ENCODE measurements around the gene ZNF778. TPM values are rescaled to one million over a fixed set of nuclear protein-coding genes. Genes with fewer than 3 reads are reported as not detected.
"Not testable (repeated sequence)": the region's sequence is repeated elsewhere in the genome, so short reads cannot be mapped to it uniquely, and the experiment has no call there.

The ZNF778 gene
- total and polyA plus RNA-seq, 3 experiments from 2014 or later = 4.1 to 13.5 (median 11.4) TPM

GRCh38 chr16:89233678-89234490, 16.4 kb downstream of the ZNF778 start:
- peak overlapping the region in 1 of 8 donors; percentile 61 for H3K27ac Mint-ChIP-seq
- H3K27me3 Mint-ChIP-seq = no peaks in the 10 kb centered on the region
- POLR2A ChIA-PET = no interaction called here
- peaks cover 9% of the 10 kb centered on the region for H3K36me3 ChIP-seq (ENCODE audit: insufficient read depth, low read length)
- peaks cover 12 to 42% (median 24%) of the 10 kb centered on the region in 3 donors for H3K36me3 Mint-ChIP-seq
- H3K9me3 ChIP-seq (ENCODE audit: low read length) = no peaks in the 10 kb centered on the region
- H3K9me3 Mint-ChIP-seq = peaks cover 0 to 4% (median 0%) of the 10 kb centered on the region in 5 donors
- CTCF ChIA-PET = no interaction called here
- no peak overlapping the region for H3K4me3 ChIP-seq (ENCODE audit: low read length)
- DNase-seq = no peak
- H3K4me1 ChIP-seq (ENCODE audit: insufficient read depth, low read length) = no peaks in the 10 kb centered on the region
- H3K4me1 Mint-ChIP-seq = no peaks in the 10 kb centered on the region
- no peak overlapping the region for H3K27ac ChIP-seq (ENCODE audit: low read depth, low read length)
- H3K4me3 Mint-ChIP-seq = no peak overlapping the region
- H3K27me3 ChIP-seq (ENCODE audit: insufficient read depth, low read length, poor library complexity, severe bottlenecking) = no peaks in the 10 kb centered on the region

GRCh38 chr16:89237733-89238132, 20.2 kb downstream of the ZNF778 start:
- Histone ChIP-seq H3K27me3 (ENCODE audit: insufficient read depth, low read length, poor library complexity, severe bottlenecking) (no peaks in the 10 kb centered on the region), H3K36me3 (ENCODE audit: insufficient read depth, low read length) (no peaks in the 10 kb centered on the region), H3K4me3 (ENCODE audit: low read length) (no peak overlapping the region), H3K27ac (ENCODE audit: low read depth, low read length) (no peak overlapping the region), H3K4me1 (ENCODE audit: insufficient read depth, low read length) (peaks cover 4% of the 10 kb centered on the region), H3K9me3 (ENCODE audit: low read length) (no peaks in the 10 kb centered on the region)
- Mint-ChIP-seq H3K27me3 (peaks cover 0 to 2% of the 10 kb centered on the region in 2 donors), H3K4me1 (peaks cover 7 to 17% (median 11%) of the 10 kb centered on the region in 3 donors), H3K27ac (no peak overlapping the region), H3K4me3 (peak overlapping the region in 1 of 7 donors; percentile 32), H3K9me3 (no peaks in the 10 kb centered on the region), H3K36me3 (peaks cover 8 to 15% (median 9%) of the 10 kb centered on the region in 3 donors)
- DNase-seq = no peak
- POLR2A ChIA-PET = no interaction called here
- CTCF ChIA-PET = no interaction called here

GRCh38 chr16:89241187-89242007, 23.9 kb downstream of the ZNF778 start:
- Histone ChIP-seq H3K4me1 (ENCODE audit: insufficient read depth, low read length) (peaks cover 4% of the 10 kb centered on the region), H3K36me3 (ENCODE audit: insufficient read depth, low read length) (no peaks in the 10 kb centered on the region), H3K9me3 (ENCODE audit: low read length) (no peaks in the 10 kb centered on the region), H3K4me3 (ENCODE audit: low read length) (peak overlapping the region; percentile 86), H3K27ac (ENCODE audit: low read depth, low read length) (peak overlapping the region; percentile 99), H3K27me3 (ENCODE audit: insufficient read depth, low read length, poor library complexity, severe bottlenecking) (no peaks in the 10 kb centered on the region)
- peaks cover 0 to 3% (median 0%) of the 10 kb centered on the region in 3 donors for H3K36me3 Mint-ChIP-seq
- CTCF ChIA-PET = interaction anchor here (0.6 to 2.4 kb wide), 5 partner anchors 24 to 779 kb away, joined by 3 to 12 read pairs (median 6); partner anchors contain the start of genes SPG7 and ZNF778
- POLR2A ChIA-PET = interaction anchor here (0.6 to 1.7 kb wide), 7 partner anchors 24 to 430 kb away, joined by 3 to 5 read pairs (median 4); partner anchors contain the start of genes APRT, CHMP1A, SPATA33 and SPG7
- no peaks in the 10 kb centered on the region for H3K9me3 Mint-ChIP-seq
- DNase-seq = peak; percentile 81 to 97 (median 92)
- H3K27me3 Mint-ChIP-seq = peaks cover 0 to 2% of the 10 kb centered on the region in 2 donors
- peak overlapping the region; percentile 90 to 99 (median 96) for H3K4me3 Mint-ChIP-seq
- peak overlapping the region; percentile 97 to 100 (median 98) for H3K27ac Mint-ChIP-seq
- peaks cover 13 to 29% (median 14%) of the 10 kb centered on the region in 3 donors for H3K4me1 Mint-ChIP-seq

GRCh38 chr16:89242795-89243200, 25.3 kb downstream of the ZNF778 start:
- CTCF ChIA-PET = no interaction called here

GRCh38 chr16:89243664-89244063, 26.2 kb downstream of the ZNF778 start:
- Mint-ChIP-seq H3K27ac (peak overlapping the region in 7 of 8 donors; percentile 27 to 92 (median 81)), H3K36me3 (peaks cover 0 to 3% (median 0%) of the 10 kb centered on the region in 3 donors), H3K27me3 (peaks cover 0 to 2% of the 10 kb centered on the region in 2 donors), H3K4me3 (peak overlapping the region in 1 of 7 donors; percentile 45), H3K4me1 (peaks cover 13 to 36% (median 14%) of the 10 kb centered on the region in 3 donors), H3K9me3 (no peaks in the 10 kb centered on the region)
- ChIA-PET CTCF (no interaction called here), POLR2A (interaction anchor here (0.5 kb wide), 1 partner anchor 15 kb away, joined by 4 read pairs; no protein-coding TSS in a partner anchor)
- DNase-seq = no peak
- no peaks in the 10 kb centered on the region for H3K27me3 ChIP-seq (ENCODE audit: insufficient read depth, low read length, poor library complexity, severe bottlenecking)
- no peaks in the 10 kb centered on the region for H3K36me3 ChIP-seq (ENCODE audit: insufficient read depth, low read length)
- peaks cover 10% of the 10 kb centered on the region for H3K4me1 ChIP-seq (ENCODE audit: insufficient read depth, low read length)
- no peak overlapping the region for H3K27ac ChIP-seq (ENCODE audit: low read depth, low read length)
- no peaks in the 10 kb centered on the region for H3K9me3 ChIP-seq (ENCODE audit: low read length)
- no peak overlapping the region for H3K4me3 ChIP-seq (ENCODE audit: low read length)

More at GRCh38 chr16:89242795-89243200, 25.3 kb downstream of the ZNF778 start:
- Mint-ChIP-seq H3K27ac (peak overlapping the region; percentile 41 to 96 (median 82)), H3K4me1 (peaks cover 13 to 33% (median 14%) of the 10 kb centered on the region in 3 donors), H3K36me3 (peaks cover 0 to 3% (median 0%) of the 10 kb centered on the region in 3 donors), H3K9me3 (no peaks in the 10 kb centered on the region), H3K4me3 (peak overlapping the region in 6 of 7 donors; percentile 3 to 84 (median 37)), H3K27me3 (peaks cover 0 to 2% of the 10 kb centered on the region in 2 donors)
- H3K27me3 ChIP-seq (ENCODE audit: insufficient read depth, low read length, poor library complexity, severe bottlenecking) = no peaks in the 10 kb centered on the region
- DNase-seq = no peak
- H3K9me3 ChIP-seq (ENCODE audit: low read length) = no peaks in the 10 kb centered on the region
- H3K36me3 ChIP-seq (ENCODE audit: insufficient read depth, low read length) = no peaks in the 10 kb centered on the region
- POLR2A ChIA-PET = no interaction called here
- no peak overlapping the region for H3K4me3 ChIP-seq (ENCODE audit: low read length)
- peaks cover 4% of the 10 kb centered on the region for H3K4me1 ChIP-seq (ENCODE audit: insufficient read depth, low read length)
- H3K27ac ChIP-seq (ENCODE audit: low read depth, low read length) = no peak overlapping the region

GRCh38 chr16:89244264-89244663, 26.8 kb downstream of the ZNF778 start:
- H3K4me1 ChIP-seq (ENCODE audit: insufficient read depth, low read length) = peaks cover 10% of the 10 kb centered on the region
- H3K4me3 Mint-ChIP-seq = peak overlapping the region in 1 of 7 donors; percentile 45
- H3K4me1 Mint-ChIP-seq = peaks cover 13 to 36% (median 14%) of the 10 kb centered on the region in 3 donors
- H3K27ac ChIP-seq (ENCODE audit: low read depth, low read length); H3K27me3 Mint-ChIP-seq; H3K4me3 ChIP-seq (ENCODE audit: low read length); H3K36me3 ChIP-seq (ENCODE audit: insufficient read depth, low read length); H3K9me3 ChIP-seq (ENCODE audit: low read length); DNase-seq; H3K36me3 Mint-ChIP-seq; CTCF ChIA-PET; H3K9me3 Mint-ChIP-seq; H3K27me3 ChIP-seq (ENCODE audit: insufficient read depth, low read length, poor library complexity, severe bottlenecking): not testable (repeated sequence)
- POLR2A ChIA-PET = interaction anchor here (0.5 kb wide), 1 partner anchor 15 kb away, joined by 4 read pairs; no protein-coding TSS in a partner anchor
- H3K27ac Mint-ChIP-seq = peak overlapping the region in 4 of 8 donors; percentile 27 to 92 (median 64)

GRCh38 chr16:89244754-89245153, 27.3 kb downstream of the ZNF778 start:
- no peak for DNase-seq
- peak overlapping the region in 1 of 7 donors; percentile 58 for H3K4me3 Mint-ChIP-seq
- H3K36me3 Mint-ChIP-seq = peaks cover 0 to 3% (median 0%) of the 10 kb centered on the region in 3 donors
- Histone ChIP-seq H3K36me3 (ENCODE audit: insufficient read depth, low read length) (no peaks in the 10 kb centered on the region), H3K27me3 (ENCODE audit: insufficient read depth, low read length, poor library complexity, severe bottlenecking) (no peaks in the 10 kb centered on the region), H3K27ac (ENCODE audit: low read depth, low read length) (no peak overlapping the region), H3K9me3 (ENCODE audit: low read length) (no peaks in the 10 kb centered on the region), H3K4me1 (ENCODE audit: insufficient read depth, low read length) (peaks cover 10% of the 10 kb centered on the region), H3K4me3 (ENCODE audit: low read length) (no peak overlapping the region)
- peaks cover 0 to 2% (median 0%) of the 10 kb centered on the region in 5 donors for H3K9me3 Mint-ChIP-seq
- H3K27ac Mint-ChIP-seq = peak overlapping the region in 2 of 8 donors; percentile 68 to 72
- CTCF ChIA-PET = no interaction called here
- H3K4me1 Mint-ChIP-seq = peaks cover 12 to 35% (median 15%) of the 10 kb centered on the region in 3 donors
- POLR2A ChIA-PET = no interaction called here
- peaks cover 0 to 2% of the 10 kb centered on the region in 2 donors for H3K27me3 Mint-ChIP-seq
